Activated CD4-positive, alpha-beta T cell treated with anti-CD3 and anti-CD28 coated beads, Interleukin-2, amount 10 ng/mL, durations not matched to agents 24 days and 14 days (primary cell): ENCODE measurements around the gene TFF3. TPM values are rescaled to one million over a fixed set of nuclear protein-coding genes. Genes with fewer than 3 reads are reported as not detected.

Source experiments
- DNase-seq: peaks from one replicate; pipeline ENCODE4 v3.0.0; 2022
- H3K27ac Mint-ChIP-seq: one replicate; pipeline ENCODE4 v1.8.0; 2022; ENCODE audit warnings: mild to moderate bottlenecking, mixed read lengths
- H3K27me3 Mint-ChIP-seq: one replicate; pipeline ENCODE4 v1.8.0; 2022; ENCODE audit warnings: mixed read lengths
- H3K36me3 Mint-ChIP-seq: one replicate; pipeline ENCODE4 v1.8.0; 2022; ENCODE audit warnings: low read depth, mild to moderate bottlenecking, mixed read lengths
- H3K4me1 Mint-ChIP-seq: one replicate; pipeline ENCODE4 v1.8.0; 2021; ENCODE audit warnings: mixed read lengths
- H3K4me3 Mint-ChIP-seq: one replicate; pipeline ENCODE4 v1.8.0; 2022; ENCODE audit warnings: mild to moderate bottlenecking, moderate library complexity, mixed read lengths
- H3K9me3 Mint-ChIP-seq: one replicate; pipeline ENCODE4 v1.8.0; 2021; ENCODE audit warnings: mixed read lengths
- intact Hi-C: fragments of 100-400 bp; cut with micrococcal nuclease; formaldehyde crosslinking; loops from one replicate; pipeline ENCODE4 v1.15.1; 2023
- total RNA-seq: library from RNA; stranded (reverse); gene quantifications from 2 replicates; pipeline ENCODE4 v1.2.3, GENCODE V29; 2022

Gene TFF3
- total RNA-seq, 1 donor from 2014 or later, result not detected

DNA sequence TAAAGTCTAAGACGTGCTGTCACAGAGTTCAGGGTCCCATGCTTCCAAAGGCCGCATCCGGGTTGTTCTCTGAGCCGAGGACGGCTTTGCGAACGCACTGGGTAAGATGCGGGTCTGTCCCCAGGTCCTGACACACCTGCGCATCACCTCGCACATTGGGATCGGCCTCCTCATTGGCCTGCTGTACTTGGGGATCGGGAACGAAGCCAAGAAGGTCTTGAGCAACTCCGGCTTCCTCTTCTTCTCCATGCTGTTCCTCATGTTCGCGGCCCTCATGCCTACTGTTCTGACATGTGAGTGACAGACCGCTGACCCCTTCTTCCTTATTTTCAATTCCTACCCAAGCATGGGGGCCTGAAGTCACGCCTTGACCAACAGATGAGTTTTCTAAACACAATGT lies 25.3 kb downstream of the TFF3 start:
- peaks cover 5% of the 10 kb centered on the region for H3K9me3 Mint-ChIP-seq
- no peak overlapping the region for H3K4me3 Mint-ChIP-seq
- no peak overlapping the region for H3K27ac Mint-ChIP-seq
- no peaks in the 10 kb centered on the region for H3K27me3 Mint-ChIP-seq
- intact Hi-C loops, result no loop called here
- no peak for DNase-seq
- H3K4me1 Mint-ChIP-seq, result no peaks in the 10 kb centered on the region
- H3K36me3 Mint-ChIP-seq, result peaks cover 30% of the 10 kb centered on the region

DNA sequence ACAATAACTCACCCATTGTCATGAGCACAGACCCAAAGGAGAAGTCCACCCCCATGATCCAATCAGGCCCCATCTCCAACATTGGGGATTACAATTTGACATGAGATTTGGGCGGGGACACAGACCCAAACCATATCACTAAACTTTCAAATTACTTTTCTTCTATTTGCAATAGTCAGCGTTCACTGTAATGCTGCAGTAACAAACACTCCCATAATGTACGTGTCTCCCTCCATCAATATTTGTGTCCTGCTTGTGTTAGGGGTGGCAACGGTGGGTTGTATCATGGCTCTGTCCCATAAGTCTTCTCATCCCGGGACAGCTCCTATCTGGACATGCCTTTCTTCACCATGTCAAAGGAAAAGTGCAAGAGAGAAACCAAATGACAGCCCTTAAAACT lies 26.2 kb downstream of the TFF3 start:
- peaks cover 5% of the 10 kb centered on the region for H3K9me3 Mint-ChIP-seq
- intact Hi-C loops, result no loop called here
- H3K4me1 Mint-ChIP-seq, result no peaks in the 10 kb centered on the region
- H3K27me3 Mint-ChIP-seq, result no peaks in the 10 kb centered on the region
- no peak overlapping the region for H3K4me3 Mint-ChIP-seq
- no peak for DNase-seq
- no peak overlapping the region for H3K27ac Mint-ChIP-seq
- H3K36me3 Mint-ChIP-seq, result peaks cover 27% of the 10 kb centered on the region

DNA sequence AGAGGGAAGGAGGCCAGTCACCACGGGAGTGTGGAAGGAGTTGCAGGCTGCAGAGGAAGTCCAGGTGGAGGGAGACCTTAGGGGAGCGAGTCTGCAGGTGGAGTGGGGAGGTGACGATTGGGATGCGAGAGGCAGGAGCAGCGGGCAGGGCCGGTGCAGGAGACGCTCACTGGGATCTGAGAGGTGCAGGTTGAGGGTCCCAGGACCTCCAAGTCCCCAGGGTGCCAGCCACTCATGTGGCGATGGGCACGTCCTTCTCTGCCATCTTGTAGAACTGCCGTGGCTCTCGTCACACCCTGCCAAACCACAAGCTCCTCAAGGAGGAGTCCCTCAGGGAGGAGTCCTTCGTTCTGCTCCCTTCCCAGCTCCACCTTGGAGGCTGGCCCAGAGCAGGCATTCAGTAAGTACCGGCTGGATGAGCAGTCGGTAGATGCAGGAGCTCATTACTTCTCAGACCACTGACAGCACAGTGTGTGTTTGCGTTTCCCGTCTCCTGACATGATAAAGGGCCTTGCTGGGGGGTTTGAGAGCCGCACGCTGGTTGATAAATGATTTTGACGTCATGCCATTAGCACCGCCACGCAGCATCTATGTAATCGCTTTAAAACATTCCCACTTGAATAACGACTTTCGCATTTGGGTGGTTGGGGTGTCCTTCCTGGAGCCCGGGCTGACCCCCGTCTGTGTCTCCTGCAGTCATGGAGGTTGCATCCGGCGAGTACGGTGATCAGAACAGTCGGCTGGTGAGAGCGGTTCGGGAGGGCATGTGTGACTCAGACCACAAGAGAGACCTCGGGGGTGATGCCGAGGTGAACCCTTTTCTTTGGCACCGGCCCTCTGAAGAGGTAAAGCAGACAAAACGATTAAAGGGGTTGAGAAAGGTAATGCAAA lies 27.8 kb downstream of the TFF3 start:
- intact Hi-C loops, result no loop called here
- no peaks in the 10 kb centered on the region for H3K4me1 Mint-ChIP-seq
- H3K4me3 Mint-ChIP-seq, result no peak overlapping the region
- H3K27ac Mint-ChIP-seq, result no peak overlapping the region
- peaks cover 5% of the 10 kb centered on the region for H3K9me3 Mint-ChIP-seq
- peaks cover 27% of the 10 kb centered on the region for H3K36me3 Mint-ChIP-seq
- H3K27me3 Mint-ChIP-seq, result no peaks in the 10 kb centered on the region
- no peak for DNase-seq

DNA sequence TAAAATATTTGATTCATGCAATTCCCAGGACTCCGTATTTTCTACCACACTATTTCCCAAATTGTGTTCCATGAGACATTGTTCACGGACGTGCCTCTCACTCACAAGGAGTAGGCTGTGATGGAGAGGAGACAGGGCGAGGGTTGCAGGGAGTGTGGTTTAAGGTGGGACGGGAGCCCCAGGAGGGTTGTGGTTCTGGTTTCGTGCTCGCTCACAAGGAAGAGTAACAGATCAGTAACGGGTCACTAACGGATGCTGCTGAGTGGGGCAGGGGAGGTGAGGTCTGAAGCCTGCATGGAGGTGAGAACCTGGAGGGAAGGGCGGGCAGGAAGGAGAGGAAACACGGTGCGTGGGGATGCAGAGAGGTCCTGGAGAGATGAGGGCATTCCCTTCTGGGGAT lies 28.8 kb downstream of the TFF3 start:
- H3K27me3 Mint-ChIP-seq, result no peaks in the 10 kb centered on the region

DNA sequence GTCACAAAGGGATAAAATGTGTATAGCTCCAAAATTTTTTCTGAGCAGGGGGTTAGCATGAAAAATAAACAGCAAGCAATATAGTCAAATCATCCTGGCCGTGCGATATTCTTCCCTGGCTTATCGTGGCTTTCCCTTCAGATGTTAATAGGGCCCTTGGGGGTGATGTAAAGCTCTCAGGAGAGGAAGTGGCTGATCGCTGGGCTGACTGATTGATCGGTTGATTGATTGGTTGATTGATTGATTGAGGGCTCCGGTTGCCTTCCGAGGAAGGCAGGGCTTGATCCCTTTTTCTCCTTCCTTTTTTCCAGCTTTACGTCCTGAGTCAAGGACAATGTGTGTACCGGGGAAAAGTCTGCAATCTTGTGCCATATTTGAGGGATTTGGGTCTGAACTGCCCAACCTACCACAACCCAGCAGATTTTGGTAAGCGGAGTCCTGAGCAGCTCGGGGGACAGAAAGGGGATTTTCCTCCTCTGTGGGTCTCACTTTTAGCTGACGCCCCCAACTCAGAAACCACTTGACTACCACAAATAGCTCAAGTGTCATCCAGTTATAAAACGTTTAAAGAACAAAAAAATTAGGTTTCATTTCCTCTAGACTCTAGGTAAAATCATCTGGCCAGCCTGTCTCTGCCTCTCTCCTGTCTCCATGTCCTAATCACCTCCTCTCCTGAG lies 29.5 kb downstream of the TFF3 start:
- Mint-ChIP-seq H3K36me3 (peaks cover 27% of the 10 kb centered on the region), H3K4me3 (no peak overlapping the region), H3K27ac (no peak overlapping the region), H3K4me1 (no peaks in the 10 kb centered on the region), H3K9me3 (peaks cover 5% of the 10 kb centered on the region), H3K27me3 (no peaks in the 10 kb centered on the region)
- no peak for DNase-seq
- intact Hi-C loops, result no loop called here

More for the DNA sequence above, 28.8 kb downstream of the TFF3 start:
- no peak overlapping the region for H3K27ac Mint-ChIP-seq
- no peaks in the 10 kb centered on the region for H3K4me1 Mint-ChIP-seq
- intact Hi-C loops, result no loop called here
- peaks cover 5% of the 10 kb centered on the region for H3K9me3 Mint-ChIP-seq
- H3K4me3 Mint-ChIP-seq, result no peak overlapping the region
- H3K36me3 Mint-ChIP-seq, result peaks cover 27% of the 10 kb centered on the region
- no peak for DNase-seq

DNA sequence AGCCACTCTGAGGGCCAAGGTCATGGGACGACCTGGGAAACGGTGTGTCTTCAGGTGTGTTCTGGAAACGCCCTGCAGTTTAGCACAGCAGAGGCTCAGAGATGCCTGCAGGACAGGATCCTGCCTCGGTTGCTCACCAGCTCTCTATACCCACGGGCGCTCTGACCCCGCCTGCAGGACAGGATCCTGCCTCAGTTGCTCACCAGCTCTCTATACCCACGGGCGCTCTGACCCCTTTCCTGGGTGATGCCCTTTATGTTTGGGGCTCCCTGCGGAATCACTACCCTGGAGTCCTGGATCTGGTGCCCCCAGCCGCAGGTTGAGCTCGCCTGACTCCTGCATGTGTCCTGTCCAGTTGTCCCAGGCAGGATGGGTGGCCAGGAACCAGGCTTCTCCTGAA lies 32.5 kb downstream of the TFF3 start:
- Mint-ChIP-seq H3K27ac (no peak overlapping the region), H3K4me1 (no peaks in the 10 kb centered on the region), H3K9me3 (no peaks in the 10 kb centered on the region), H3K27me3 (no peaks in the 10 kb centered on the region), H3K4me3 (no peak overlapping the region), H3K36me3 (peaks cover 9% of the 10 kb centered on the region)
- intact Hi-C loops, result no loop called here
- no peak for DNase-seq

DNA sequence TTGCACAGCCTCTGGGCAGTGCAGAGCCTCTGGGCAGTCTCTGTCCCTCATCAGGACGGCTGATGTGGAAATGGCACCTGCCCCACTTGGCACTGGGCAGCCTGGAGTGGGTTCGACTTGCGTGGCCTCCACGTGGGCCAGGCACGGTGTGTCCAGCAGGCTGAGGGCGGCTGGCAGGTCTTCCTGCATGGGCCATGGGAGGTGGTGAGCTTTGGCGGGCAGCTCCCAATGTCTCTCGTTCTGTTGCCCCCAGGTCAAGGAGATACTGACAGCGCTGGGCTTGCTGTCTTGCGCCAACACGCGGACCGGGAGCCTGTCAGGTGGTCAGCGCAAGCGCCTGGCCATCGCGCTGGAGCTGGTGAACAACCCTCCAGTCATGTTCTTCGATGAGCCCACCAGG lies 33.2 kb downstream of the TFF3 start:
- H3K4me1 Mint-ChIP-seq, result no peaks in the 10 kb centered on the region
- no peak overlapping the region for H3K27ac Mint-ChIP-seq
- peaks cover 9% of the 10 kb centered on the region for H3K36me3 Mint-ChIP-seq
- intact Hi-C loops, result no loop called here
- no peak for DNase-seq
- no peaks in the 10 kb centered on the region for H3K9me3 Mint-ChIP-seq
- no peaks in the 10 kb centered on the region for H3K27me3 Mint-ChIP-seq
- H3K4me3 Mint-ChIP-seq, result no peak overlapping the region

DNA sequence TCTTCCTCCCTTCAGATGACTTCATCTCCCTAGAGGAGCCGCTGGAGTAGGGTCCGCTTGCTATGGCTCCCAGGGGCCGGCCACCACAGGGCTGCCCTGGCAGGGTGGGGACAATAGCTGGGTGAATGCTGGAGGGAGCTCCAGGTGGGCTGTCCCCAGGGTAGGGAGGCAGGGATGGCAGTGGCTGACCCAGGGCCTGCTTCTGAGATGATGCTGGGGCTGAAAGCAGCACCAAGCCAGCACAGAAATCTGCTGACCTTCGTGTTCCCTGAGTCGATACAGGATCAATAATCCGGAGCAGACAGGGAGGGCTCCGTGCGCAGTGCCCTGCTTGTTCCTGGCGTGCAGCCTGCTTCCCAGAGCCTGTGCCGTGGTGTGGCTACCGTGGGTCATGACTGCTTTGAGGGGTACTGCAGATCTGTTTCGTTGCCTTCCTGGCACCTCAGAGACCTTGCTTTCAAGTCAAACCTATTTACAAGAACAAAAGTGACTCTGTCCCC lies 34.0 kb downstream of the TFF3 start:
- H3K27ac Mint-ChIP-seq, result no peak overlapping the region
- H3K4me3 Mint-ChIP-seq, result no peak overlapping the region
- peaks cover 4% of the 10 kb centered on the region for H3K36me3 Mint-ChIP-seq
- intact Hi-C loops, result no loop called here
- no peaks in the 10 kb centered on the region for H3K9me3 Mint-ChIP-seq
- H3K27me3 Mint-ChIP-seq, result no peaks in the 10 kb centered on the region
- no peaks in the 10 kb centered on the region for H3K4me1 Mint-ChIP-seq
- no peak for DNase-seq

DNA sequence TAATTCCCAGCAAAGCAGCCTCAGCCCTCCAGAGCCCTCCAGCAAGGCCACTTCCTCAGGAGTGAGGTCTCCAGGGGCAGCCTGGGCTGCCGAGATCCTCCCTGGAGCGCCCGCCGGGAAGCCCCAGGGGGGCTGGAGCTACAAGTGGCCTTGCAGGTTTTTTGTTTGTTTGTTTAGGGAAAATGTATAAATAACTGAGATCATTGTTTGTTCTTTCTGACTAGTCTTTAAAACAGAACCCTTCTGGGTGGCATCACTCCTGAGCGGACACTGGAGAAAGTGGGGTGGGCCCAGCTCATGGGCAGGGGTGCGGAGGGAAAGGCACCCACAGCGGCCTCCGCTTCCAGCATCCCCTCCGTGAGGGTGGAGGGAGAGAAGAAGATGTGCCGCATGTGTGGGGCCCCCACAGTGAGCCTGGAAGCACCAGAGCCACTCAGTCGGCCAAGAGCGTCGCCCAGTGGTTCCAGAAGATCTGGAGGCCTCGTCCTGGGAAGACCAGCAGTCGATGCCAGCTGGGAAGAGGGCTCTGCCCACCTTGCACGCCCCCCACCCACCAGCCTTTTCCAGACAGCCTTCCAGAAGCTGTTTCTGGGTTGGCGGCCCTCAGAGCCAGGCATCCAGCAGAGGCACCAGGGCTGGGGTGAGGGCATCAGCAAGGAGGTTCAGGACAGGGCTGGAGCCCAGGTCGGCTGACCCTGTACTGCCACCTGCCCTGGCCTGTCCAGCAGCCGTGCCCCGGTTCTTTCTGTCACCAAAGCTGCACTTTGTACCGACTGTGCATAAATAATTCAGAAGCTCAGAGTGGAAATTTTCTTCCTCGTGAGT lies 34.6 kb downstream of the TFF3 start:
- no peaks in the 10 kb centered on the region for H3K9me3 Mint-ChIP-seq
- intact Hi-C loops, result no loop called here
- H3K36me3 Mint-ChIP-seq, result peaks cover 2% of the 10 kb centered on the region
- DNase-seq, result no peak
- H3K27me3 Mint-ChIP-seq, result no peaks in the 10 kb centered on the region
- no peak overlapping the region for H3K27ac Mint-ChIP-seq
- no peak overlapping the region for H3K4me3 Mint-ChIP-seq
- H3K4me1 Mint-ChIP-seq, result no peaks in the 10 kb centered on the region

DNA sequence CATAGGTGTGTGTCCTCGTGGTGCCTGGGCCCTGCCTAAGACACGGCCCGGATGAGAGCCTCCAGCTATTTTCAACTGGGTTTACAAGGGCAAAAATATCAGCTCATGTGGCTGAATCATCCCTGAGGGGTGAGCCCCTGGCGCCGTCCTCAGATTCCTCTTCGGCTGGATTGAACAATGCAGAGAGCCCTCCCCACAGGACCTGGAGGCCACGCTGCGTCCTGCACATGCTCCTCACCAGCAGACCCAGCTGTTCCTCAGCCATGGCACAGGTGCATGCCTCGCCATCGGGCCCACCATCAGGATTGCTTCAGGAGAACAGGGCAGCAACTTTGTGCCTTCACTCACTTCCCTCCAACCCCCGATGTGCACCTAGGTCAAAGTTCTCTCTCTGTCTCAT lies 35.3 kb downstream of the TFF3 start:
- Mint-ChIP-seq H3K27ac (no peak overlapping the region), H3K36me3 (peaks cover 2% of the 10 kb centered on the region), H3K4me1 (no peaks in the 10 kb centered on the region), H3K4me3 (no peak overlapping the region), H3K9me3 (no peaks in the 10 kb centered on the region), H3K27me3 (no peaks in the 10 kb centered on the region)
- DNase-seq, result no peak
- intact Hi-C loops, result no loop called here

DNA sequence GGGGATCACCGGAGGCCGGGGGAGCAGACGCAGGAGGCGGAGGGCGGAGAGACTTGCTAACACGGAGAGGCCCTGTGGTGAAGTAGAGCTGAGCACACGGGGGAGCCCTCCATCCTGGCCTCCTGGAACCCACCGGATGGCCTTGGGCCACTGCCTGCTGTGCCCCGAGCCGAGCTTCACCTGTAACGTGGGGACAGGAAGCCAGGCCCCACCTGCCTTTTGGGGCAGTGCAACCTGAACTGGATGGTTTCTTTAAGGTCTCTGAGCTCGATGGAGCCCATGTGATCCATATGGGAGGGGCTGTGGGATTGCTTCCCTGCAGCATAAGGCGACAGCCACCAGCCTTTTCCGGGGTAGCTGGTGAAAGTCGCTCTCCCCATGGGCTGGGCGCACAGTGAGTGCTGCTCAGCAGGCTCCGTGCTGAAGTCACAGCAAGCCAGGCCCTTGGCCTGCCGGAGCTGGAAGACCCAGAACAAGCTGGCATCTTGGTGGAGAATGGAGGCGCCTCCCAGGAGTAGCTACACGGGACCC lies 35.8 kb downstream of the TFF3 start:
- no peak for DNase-seq
- Mint-ChIP-seq H3K4me1 (no peaks in the 10 kb centered on the region), H3K27me3 (no peaks in the 10 kb centered on the region), H3K36me3 (peaks cover 2% of the 10 kb centered on the region), H3K27ac (no peak overlapping the region), H3K4me3 (no peak overlapping the region), H3K9me3 (no peaks in the 10 kb centered on the region)
- intact Hi-C loops, result no loop called here

DNA sequence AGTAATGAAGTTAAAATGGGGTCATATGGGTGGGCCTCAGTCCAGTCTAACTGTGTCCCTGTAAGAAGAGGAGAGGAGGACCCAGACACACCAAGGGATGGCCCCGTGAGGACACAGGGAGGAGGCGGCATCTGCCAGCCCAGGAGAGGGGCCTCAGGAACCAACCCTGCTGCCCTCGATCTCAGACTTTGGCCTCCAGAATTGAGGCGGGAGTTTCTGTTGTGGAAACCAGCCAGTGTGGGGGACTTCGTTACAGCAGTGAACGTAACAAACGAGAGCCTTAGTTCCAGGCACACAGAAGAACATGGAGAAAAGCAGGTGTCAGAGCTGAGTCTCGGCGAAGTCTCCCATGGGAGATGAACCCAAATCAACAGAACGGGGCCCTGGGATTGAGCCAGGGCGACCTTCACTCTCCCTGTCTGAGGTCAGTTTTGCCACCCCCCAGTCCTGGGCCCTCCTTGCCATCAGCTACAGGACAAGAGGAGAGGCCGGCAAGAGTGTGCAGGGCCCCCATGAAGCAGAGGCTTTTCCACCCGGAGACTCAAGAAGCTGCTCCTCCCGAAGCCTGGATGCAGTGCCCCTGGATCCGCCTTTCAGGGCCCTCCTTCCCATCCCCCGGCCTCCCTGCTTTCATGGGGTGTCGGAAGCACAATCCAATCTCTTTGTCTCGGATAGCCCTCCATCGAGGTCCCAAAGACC lies 36.6 kb downstream of the TFF3 start:
- H3K27me3 Mint-ChIP-seq, result no peaks in the 10 kb centered on the region
- intact Hi-C loops, result no loop called here
- H3K4me1 Mint-ChIP-seq, result no peaks in the 10 kb centered on the region
- H3K27ac Mint-ChIP-seq, result no peak overlapping the region
- DNase-seq, result no peak
- peaks cover 2% of the 10 kb centered on the region for H3K36me3 Mint-ChIP-seq
- no peak overlapping the region for H3K4me3 Mint-ChIP-seq
- no peaks in the 10 kb centered on the region for H3K9me3 Mint-ChIP-seq

DNA sequence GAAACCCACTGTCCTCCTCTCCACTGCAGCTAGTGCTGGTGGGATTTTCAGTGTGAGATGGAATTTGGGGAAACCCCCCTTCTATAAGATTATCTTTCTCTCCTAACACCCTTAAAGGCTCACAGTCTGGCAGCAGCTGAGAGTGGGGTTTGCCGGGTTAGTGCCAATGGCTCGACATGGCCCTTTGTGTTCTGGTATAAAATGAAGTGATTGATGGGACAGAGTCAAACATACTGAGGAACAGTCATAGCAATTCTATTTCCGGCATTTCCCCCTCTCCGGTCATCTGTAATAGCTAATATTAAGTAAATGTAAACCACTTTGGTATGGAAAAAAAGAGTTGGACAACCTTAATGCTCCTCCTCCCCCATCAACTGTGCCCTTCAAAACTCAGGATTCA lies 37.6 kb downstream of the TFF3 start:
- no peak for DNase-seq
- no peaks in the 10 kb centered on the region for H3K4me1 Mint-ChIP-seq
- H3K27me3 Mint-ChIP-seq, result no peaks in the 10 kb centered on the region
- H3K9me3 Mint-ChIP-seq, result no peaks in the 10 kb centered on the region
- no peak overlapping the region for H3K4me3 Mint-ChIP-seq
- H3K36me3 Mint-ChIP-seq, result peaks cover 2% of the 10 kb centered on the region
- no peak overlapping the region for H3K27ac Mint-ChIP-seq
- intact Hi-C loops, result no loop called here
